ENCODE measurements around the gene SRSF11. TPM values are rescaled to one million over a fixed set of nuclear protein-coding genes. Genes with fewer than 3 reads are reported as not detected.

Gene SRSF11
- polyA plus RNA-seq, 3 donors: 341 to 409 (median 366) TPM

GRCh38 chr1:70299472-70299871 is 78.3 kb downstream of the SRSF11 start:
- no peak for DNase-seq (ENCODE audit: low read depth in 3 of 3, low spot score in 2 of 3)

Other genes starting within 250 kb of the SRSF11 start
- gene LRRC40, start 15.8 kb upstream of the SRSF11 start, polyA plus RNA-seq (ENCODE audit: insufficient read length in 3 of 3): 10 to 100 TPM; 24.5 to 31.9 (median 31.7) TPM
- 10 to 100 TPM; 30.1 to 32.8 (median 31.9) TPM for gene ANKRD13C, start 133.3 kb downstream of the SRSF11 start, polyA plus RNA-seq (ENCODE audit: insufficient read length in 3 of 3)
- 10 to 100 TPM; 12.5 to 16.2 (median 13.5) TPM for gene CTH, start 189.9 kb downstream of the SRSF11 start, polyA plus RNA-seq (ENCODE audit: insufficient read length in 3 of 3)